Chondrocyte (in vitro differentiated cells): ENCODE measurements around the gene LRBA. TPM values are rescaled to one million over a fixed set of nuclear protein-coding genes. Genes with fewer than 3 reads are reported as not detected.

Experiments
- DNase-seq: peaks from one replicate; pipeline ENCODE4 v3.0.0; 2021; ENCODE audit warnings: mixed read lengths, low spot score
- H3K27ac Mint-ChIP-seq: one replicate; pipeline ENCODE4 v1.8.0; 2021; ENCODE audit warnings: mild to moderate bottlenecking, moderate library complexity, mixed read lengths; ENCODE audit not compliant: unreplicated experiment
- H3K27me3 Mint-ChIP-seq: 2 replicates; pipeline ENCODE4 v1.8.0; 2021; ENCODE audit warnings: low read depth, mixed read lengths
- H3K36me3 Mint-ChIP-seq: 2 replicates; pipeline ENCODE4 v1.8.0; 2021; ENCODE audit warnings: low read depth, mixed read lengths
- H3K4me1 Mint-ChIP-seq: 2 replicates; pipeline ENCODE4 v1.8.0; 2021; ENCODE audit warnings: low read depth, mild to moderate bottlenecking, mixed read lengths
- H3K4me3 Mint-ChIP-seq: one replicate; pipeline ENCODE4 v1.8.0; 2021; ENCODE audit warnings: mild to moderate bottlenecking, moderate library complexity, mixed read lengths; ENCODE audit not compliant: unreplicated experiment
- H3K9me3 Mint-ChIP-seq: 2 replicates; pipeline ENCODE4 v1.8.0; 2021; ENCODE audit warnings: low read depth, mixed read lengths
- CTCF ChIP-seq: fragments of 200-600 bp; sonication (generic); IDR thresholded peaks from 2 replicates; pipeline ENCODE4 v1.5.0; 2021; ENCODE audit warnings: antibody characterized with exemption, mild to moderate bottlenecking, moderate library complexity
- total RNA-seq: library from RNA; stranded (reverse); gene quantifications from 3 replicates; pipeline ENCODE4 v1.2.1, GENCODE V29; 2021

LRBA gene
- total RNA-seq, 1 donor from 2014 or later = 19.7 TPM

DNA sequence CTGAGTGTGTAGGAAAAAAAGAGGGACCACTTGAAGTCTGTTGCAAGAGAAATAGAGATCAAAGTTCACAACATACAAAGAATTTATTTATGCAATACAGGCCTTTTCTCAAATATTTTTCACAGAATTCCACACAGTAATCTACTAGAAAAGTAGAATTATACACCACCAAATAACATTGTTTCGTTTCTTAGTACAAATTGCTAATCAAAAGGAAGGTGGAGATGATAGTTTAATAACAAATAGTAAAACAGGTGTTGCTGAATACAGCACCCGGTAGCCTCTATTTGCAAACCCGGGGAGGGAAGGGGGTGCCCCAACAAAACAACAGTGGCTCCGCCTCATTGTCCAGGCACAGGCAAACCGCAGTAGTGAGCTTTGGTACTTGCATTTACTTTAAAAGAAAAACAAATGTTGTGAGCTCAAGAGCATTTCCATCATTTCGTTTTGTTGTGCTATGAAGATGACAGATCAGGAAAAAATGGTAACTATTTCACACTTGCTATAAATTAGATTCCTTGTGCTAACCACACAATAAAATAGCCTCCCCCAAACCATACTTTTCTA lies 750.4 kb downstream of the LRBA start:
- Mint-ChIP-seq H3K9me3 (peaks cover 22% of the 10 kb centered on the region), H3K4me3 (no peak overlapping the region), H3K4me1 (peaks cover 50% of the 10 kb centered on the region), H3K27ac (no peak overlapping the region), H3K36me3 (peaks cover 37% of the 10 kb centered on the region), H3K27me3 (no peaks in the 10 kb centered on the region)
- no peak for TF ChIP-seq CTCF
- no peak for DNase-seq

GRCh38 chr4:150262611-150263010 lies 752.5 kb downstream of the LRBA start:
- Mint-ChIP-seq H3K36me3 (peaks cover 32% of the 10 kb centered on the region), H3K9me3 (peaks cover 9% of the 10 kb centered on the region), H3K4me3 (no peak overlapping the region), H3K27me3 (no peaks in the 10 kb centered on the region), H3K27ac (no peak overlapping the region), H3K4me1 (peaks cover 51% of the 10 kb centered on the region)
- no peak for DNase-seq
- no peak for TF ChIP-seq CTCF

GRCh38 chr4:150261571-150261970 lies 753.5 kb downstream of the LRBA start:
- Mint-ChIP-seq H3K4me1 (peaks cover 49% of the 10 kb centered on the region), H3K4me3 (no peak overlapping the region), H3K27me3 (no peaks in the 10 kb centered on the region), H3K9me3 (peaks cover 4% of the 10 kb centered on the region), H3K27ac (peak overlapping the region; percentile 15), H3K36me3 (peaks cover 27% of the 10 kb centered on the region)
- no peak for TF ChIP-seq CTCF
- no peak for DNase-seq

DNA sequence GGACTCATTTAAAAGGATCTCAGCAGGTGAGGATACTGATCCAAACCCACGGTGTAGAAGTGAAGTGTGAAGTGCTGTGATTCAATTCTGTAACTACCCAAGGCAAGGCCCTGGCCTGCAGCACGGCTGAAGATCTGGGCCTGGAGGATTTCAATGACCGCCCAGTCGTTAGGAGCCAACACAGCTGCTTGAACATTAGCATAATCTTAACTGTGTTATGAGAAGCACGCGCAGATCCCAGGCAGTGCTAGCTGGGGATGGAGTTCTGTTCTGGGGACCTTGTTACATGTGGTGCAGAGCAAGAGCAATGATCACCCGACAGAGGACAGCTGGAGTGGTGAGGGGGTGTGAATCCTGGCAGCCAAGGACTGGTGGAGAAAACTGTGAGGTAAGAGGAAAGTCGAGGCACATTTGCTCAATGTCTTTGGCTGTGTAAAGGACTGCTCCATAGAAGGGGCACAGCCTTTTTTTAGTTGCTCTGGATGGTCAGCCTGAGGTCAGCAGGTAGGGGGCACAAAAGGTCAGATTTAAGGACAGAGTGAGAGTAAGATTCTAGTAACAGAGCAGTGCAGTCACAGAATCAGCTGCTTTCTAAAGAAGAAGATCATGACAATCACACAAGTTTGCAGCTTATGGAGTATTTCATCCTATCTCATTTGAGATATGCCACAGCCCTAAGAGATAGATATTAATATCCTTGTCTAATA lies 755.1 kb downstream of the LRBA start:
- Mint-ChIP-seq H3K4me3 (no peak overlapping the region), H3K9me3 (no peaks in the 10 kb centered on the region)

GRCh38 chr4:150258569-150258968 lies 756.5 kb downstream of the LRBA start:
- H3K36me3 Mint-ChIP-seq = peaks cover 29% of the 10 kb centered on the region
- H3K27ac Mint-ChIP-seq = no peak overlapping the region
- no peaks in the 10 kb centered on the region for H3K27me3 Mint-ChIP-seq
- no peak for DNase-seq
- H3K4me3 Mint-ChIP-seq = no peak overlapping the region
- H3K4me1 Mint-ChIP-seq = peaks cover 25% of the 10 kb centered on the region
- no peak for TF ChIP-seq CTCF
- no peaks in the 10 kb centered on the region for H3K9me3 Mint-ChIP-seq

More for the DNA sequence above, 755.1 kb downstream of the LRBA start:
- Mint-ChIP-seq H3K36me3 (peaks cover 25% of the 10 kb centered on the region), H3K4me1 (peaks cover 39% of the 10 kb centered on the region), H3K27ac (no peak overlapping the region), H3K27me3 (no peaks in the 10 kb centered on the region)
- no peak for DNase-seq
- no peak for TF ChIP-seq CTCF
